Measurements from ENCODE around the gene ELOA. TPM values are rescaled to one million over a fixed set of nuclear protein-coding genes. Genes with fewer than 3 reads are reported as not detected.

Gene ELOA
- total RNA-seq, 4 donors from 2014 or later = 37.8 to 44.0 (median 41.2) TPM

DNA sequence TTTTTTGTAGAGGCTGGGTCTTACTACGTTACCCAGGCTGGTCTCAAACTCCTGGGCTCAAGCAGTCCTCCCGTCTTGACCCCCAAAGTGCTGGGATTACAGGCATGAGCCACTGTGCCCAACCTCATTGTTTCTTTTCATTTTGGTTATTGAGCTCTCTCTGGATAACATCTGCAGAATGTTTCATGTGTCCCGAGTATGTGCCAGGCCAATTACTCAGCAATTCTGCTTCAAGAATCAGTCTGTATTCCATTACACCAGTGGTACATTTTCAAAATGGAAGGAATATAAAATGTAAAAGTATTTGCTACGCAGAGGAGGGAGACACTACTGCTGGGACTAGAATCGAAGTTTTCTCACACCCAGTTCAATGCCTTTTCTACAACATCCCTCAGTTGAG, 1.7 kb upstream of the ELOA start:
- WGBS, 2 donors = 76 to 80% methylated on average over 5 of the region's 5 CpGs

DNA sequence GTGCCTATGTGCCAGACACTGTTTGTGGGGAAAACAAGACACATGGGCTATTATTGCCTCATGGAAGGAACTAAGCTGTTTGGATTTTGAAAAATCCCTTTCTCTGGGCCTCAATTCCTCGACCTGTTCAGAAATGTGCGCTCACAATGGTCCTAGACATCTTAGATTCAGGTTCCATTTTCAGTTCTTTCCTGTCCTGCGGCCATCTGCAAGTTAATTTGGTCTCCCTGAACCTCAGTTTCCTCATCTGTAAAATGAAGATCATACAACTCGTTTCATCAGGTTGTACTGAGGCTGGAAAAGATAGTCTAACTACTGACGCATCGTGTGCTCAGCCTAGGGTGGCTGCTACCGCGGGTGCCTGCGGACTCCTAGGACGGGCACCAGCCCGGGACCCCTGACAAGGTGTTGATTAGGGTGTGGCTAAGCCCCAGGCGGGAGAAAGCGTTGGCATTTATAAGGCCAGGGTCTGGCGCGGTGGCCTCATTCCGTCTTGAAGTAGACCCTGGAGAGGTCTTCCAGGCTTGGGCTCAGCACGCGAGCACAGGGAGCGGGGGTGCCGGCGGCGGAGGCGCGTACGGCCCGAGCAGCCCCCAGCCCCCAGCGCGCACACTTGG, 493 bp upstream of the ELOA start:
- peak overlapping the region; percentile 85 to 97 (median 94) for H3K27ac ChIP-seq
- intact Hi-C loops (cut with DNase I) = no loop called here
- H3K4me1 ChIP-seq = peaks cover 0 to 46% (median 29%) of the 10 kb centered on the region in 3 donors
- TF ChIP-seq, protein P1, sequence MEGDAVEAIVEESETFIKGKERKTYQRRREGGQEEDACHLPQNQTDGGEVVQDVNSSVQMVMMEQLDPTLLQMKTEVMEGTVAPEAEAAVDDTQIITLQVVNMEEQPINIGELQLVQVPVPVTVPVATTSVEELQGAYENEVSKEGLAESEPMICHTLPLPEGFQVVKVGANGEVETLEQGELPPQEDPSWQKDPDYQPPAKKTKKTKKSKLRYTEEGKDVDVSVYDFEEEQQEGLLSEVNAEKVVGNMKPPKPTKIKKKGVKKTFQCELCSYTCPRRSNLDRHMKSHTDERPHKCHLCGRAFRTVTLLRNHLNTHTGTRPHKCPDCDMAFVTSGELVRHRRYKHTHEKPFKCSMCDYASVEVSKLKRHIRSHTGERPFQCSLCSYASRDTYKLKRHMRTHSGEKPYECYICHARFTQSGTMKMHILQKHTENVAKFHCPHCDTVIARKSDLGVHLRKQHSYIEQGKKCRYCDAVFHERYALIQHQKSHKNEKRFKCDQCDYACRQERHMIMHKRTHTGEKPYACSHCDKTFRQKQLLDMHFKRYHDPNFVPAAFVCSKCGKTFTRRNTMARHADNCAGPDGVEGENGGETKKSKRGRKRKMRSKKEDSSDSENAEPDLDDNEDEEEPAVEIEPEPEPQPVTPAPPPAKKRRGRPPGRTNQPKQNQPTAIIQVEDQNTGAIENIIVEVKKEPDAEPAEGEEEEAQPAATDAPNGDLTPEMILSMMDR (IDR thresholded peaks at IDR 0.05) = no peak
- no peak for TF ChIP-seq POLR2A (IDR thresholded peaks at IDR 0.05)
- peak overlapping the region; percentile 71 to 100 (median 96) for H3K4me3 ChIP-seq
- 17 to 31% methylated on average over 8 to 11 of the region's 28 CpGs for WGBS, 2 donors
- no peaks in the 10 kb centered on the region for H3K9me3 ChIP-seq
- H3K27me3 ChIP-seq = no peaks in the 10 kb centered on the region
- DNase-seq = no peak
- H3K36me3 ChIP-seq = peaks cover 0 to 10% (median 0%) of the 10 kb centered on the region in 3 donors

More for the DNA sequence above, 1.7 kb upstream of the ELOA start:
- Histone ChIP-seq H3K27me3 (no peaks in the 10 kb centered on the region), H3K27ac (no peak overlapping the region), H3K4me1 (peaks cover 0 to 34% (median 22%) of the 10 kb centered on the region in 3 donors), H3K9me3 (no peaks in the 10 kb centered on the region), H3K4me3 (no peak overlapping the region), H3K36me3 (peaks cover 0 to 11% (median 0%) of the 10 kb centered on the region in 3 donors)
- TF ChIP-seq, protein P1 (IDR thresholded peaks at IDR 0.05) = no peak
- no peak for TF ChIP-seq POLR2A (IDR thresholded peaks at IDR 0.05)
- intact Hi-C loops (cut with DNase I) = no loop called here
- no peak for DNase-seq

DNA sequence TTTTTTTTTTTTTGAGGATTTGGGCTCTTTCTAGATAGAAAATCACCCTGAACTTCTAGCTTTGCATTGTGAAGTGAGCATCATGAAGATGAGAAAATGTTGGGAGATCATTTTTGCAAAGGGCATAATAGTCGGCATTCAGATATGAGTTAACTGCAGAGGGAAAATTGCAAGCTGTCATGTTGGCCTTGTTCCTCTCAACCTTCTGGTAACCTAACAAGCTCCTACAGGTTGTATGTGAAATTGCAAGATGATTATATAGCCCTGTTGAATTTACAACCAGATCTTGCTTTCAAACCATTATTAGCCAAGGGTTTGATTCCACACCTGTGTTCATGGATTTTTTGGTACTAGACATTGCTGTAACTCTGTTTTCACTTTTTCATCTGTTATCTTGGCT, 2.2 kb downstream of the ELOA start:
- 23 to 43% methylated on average over 1 of the region's 1 CpG for WGBS, 2 donors
- TF ChIP-seq, protein P1 (IDR thresholded peaks at IDR 0.05) = peak in 4 of 6 experiments; percentile 32 to 63 (median 42)
- no peak for TF ChIP-seq POLR2A (IDR thresholded peaks at IDR 0.05)
- Histone ChIP-seq H3K27ac (peak overlapping the region in 1 of 4 donors; percentile 85), H3K27me3 (no peaks in the 10 kb centered on the region), H3K36me3 (peaks cover 0 to 28% (median 10%) of the 10 kb centered on the region in 3 donors), H3K9me3 (no peaks in the 10 kb centered on the region), H3K4me3 (no peak overlapping the region), H3K4me1 (peaks cover 0 to 58% (median 29%) of the 10 kb centered on the region in 3 donors)
- intact Hi-C loops (cut with DNase I) = no loop called here
- no peak for DNase-seq

DNA sequence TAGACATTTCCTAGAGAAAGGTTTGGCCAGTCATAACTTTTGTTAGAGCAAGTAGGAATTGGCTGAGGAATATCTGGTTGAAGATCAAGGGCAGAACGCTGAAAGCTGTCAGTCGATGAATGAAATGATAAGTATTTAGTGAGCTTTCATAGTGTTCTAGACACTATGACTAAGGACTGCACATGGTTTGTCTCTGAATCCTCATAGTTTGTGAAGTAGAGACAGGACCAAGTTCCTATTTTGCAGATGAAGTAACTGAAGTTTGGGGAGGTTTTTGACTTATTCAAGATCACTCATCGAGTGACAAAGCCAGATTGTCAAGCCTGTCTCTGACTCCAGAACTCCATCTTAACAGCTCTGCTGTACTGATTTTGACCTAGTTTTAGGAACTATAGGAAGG, 4.7 kb downstream of the ELOA start:
- TF ChIP-seq POLR2A (IDR thresholded peaks at IDR 0.05) = no peak
- TF ChIP-seq, protein P1 (IDR thresholded peaks at IDR 0.05) = no peak
- intact Hi-C loops (cut with DNase I) = no loop called here
- Histone ChIP-seq H3K4me1 (peaks cover 0 to 48% (median 25%) of the 10 kb centered on the region in 3 donors), H3K9me3 (no peaks in the 10 kb centered on the region), H3K36me3 (peaks cover 24 to 53% (median 35%) of the 10 kb centered on the region in 3 donors), H3K4me3 (no peak overlapping the region), H3K27me3 (no peaks in the 10 kb centered on the region), H3K27ac (no peak overlapping the region)
- DNase-seq = no peak
- WGBS, 2 donors = 71 to 72% methylated on average over 3 of the region's 3 CpGs

DNA sequence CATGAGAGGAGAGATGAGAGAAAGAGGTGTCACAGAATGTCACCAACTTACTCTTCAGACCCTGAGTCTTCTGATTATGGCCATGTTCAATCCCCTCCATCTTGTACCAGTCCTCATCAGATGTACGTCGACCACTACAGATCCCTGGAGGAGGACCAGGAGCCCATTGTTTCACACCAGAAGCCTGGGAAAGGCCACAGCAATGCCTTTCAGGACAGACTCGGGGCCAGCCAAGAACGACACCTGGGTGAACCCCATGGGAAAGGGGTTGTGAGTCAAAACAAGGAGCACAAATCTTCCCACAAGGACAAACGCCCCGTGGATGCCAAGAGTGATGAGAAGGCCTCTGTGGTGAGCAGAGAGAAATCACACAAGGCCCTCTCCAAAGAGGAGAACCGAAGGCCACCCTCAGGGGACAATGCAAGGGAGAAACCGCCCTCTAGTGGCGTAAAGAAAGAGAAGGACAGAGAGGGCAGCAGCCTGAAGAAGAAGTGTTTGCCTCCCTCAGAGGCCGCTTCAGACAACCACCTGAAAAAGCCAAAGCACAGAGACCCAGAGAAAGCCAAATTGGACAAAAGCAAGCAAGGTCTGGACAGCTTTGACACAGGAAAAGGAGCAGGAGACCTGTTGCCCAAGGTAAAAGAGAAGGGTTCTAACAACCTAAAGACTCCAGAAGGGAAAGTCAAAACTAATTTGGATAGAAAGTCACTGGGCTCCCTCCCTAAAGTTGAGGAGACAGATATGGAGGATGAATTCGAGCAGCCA, 8.0 kb downstream of the ELOA start:
- peaks cover 54 to 80% (median 67%) of the 10 kb centered on the region in 3 donors for H3K36me3 ChIP-seq
- H3K27me3 ChIP-seq = no peaks in the 10 kb centered on the region
- no peak for DNase-seq
- 56 to 64% methylated on average over 9 of the region's 11 CpGs for WGBS, 2 donors
- H3K4me1 ChIP-seq = peaks cover 0 to 27% (median 6%) of the 10 kb centered on the region in 3 donors
- TF ChIP-seq, protein P1 (IDR thresholded peaks at IDR 0.05) = peak; percentile 6 to 57 (median 40)
- no peak for TF ChIP-seq POLR2A (IDR thresholded peaks at IDR 0.05)
- intact Hi-C loops (cut with DNase I) = no loop called here
- H3K9me3 ChIP-seq = no peaks in the 10 kb centered on the region
- H3K4me3 ChIP-seq = no peak overlapping the region
- no peak overlapping the region for H3K27ac ChIP-seq
